ENCODE data around the gene GNA12.

The GNA12 gene, protein sequence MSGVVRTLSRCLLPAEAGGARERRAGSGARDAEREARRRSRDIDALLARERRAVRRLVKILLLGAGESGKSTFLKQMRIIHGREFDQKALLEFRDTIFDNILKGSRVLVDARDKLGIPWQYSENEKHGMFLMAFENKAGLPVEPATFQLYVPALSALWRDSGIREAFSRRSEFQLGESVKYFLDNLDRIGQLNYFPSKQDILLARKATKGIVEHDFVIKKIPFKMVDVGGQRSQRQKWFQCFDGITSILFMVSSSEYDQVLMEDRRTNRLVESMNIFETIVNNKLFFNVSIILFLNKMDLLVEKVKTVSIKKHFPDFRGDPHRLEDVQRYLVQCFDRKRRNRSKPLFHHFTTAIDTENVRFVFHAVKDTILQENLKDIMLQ

DNA sequence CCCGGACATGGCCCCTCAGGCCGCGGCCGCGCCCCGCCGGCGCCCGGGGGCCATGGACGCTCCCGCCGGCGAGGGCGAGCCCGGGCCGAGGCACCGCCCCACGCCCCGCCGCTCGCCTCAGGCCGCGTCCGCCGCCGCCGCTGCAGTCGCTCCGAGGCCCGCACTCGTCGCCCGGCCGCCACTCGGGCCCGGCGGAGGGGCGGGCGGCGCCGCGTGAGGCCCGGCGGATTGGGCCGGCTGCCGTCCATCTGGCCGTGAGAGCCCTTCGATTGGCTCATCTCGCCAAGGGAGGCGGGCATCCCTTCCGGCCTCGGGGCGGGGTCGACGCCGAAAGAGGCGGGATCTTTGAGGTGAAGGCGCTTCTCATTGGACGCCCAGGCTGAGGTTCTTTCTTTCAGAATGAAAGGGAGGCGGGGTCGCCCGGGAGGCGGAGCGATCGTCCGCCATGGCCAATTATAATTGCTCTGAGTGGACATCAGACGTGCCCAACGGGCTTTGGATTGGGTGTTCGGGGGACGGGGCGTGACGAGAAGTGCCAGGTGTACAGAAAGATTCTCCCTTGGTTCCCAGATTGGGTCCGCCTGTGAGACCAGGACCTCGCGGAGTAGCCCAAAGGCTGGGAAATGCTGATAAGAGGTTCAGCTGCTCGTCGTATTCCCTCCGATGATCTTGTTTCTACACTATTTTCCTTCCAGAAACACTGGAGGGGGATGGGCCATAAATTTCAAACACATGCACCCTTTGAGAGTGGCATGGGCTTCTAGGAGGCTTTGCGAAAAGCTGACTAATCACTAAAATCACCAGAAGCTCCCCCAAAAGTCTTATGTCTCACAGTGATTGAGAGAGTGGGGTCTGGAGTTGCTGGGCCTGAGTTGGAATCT lies at the start of gene GNA12:
Gene GNA12, minus strand, starts transcription at position 156 of the 881 bp plus-strand sequence. Its CDS starts 147 bp downstream, at position 9.
- FAIRE-seq, result peak; percentile 99

DNA sequence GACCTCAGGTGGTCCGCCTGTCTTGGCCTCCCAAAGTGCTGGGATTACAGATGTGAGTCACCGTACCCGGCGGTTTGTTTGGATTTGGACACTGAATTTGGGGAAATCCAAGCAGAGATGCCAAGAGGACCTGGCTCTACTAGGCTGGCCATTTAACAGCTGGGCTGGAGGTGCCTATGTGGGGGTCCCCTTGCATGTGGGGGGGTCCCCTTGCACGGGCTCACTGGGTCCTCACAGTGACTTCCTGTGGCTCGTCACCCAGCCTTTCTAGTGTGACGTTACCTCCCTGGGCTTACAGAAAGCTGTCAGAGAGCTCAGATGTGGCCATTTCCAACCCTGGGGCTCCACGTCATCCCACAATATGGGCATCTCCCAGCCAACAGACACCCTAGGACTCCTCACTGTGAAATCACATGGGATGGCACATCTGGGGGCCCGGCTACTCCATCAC lies 49.3 kb upstream of the GNA12 start:
- FAIRE-seq, result no peak

DNA sequence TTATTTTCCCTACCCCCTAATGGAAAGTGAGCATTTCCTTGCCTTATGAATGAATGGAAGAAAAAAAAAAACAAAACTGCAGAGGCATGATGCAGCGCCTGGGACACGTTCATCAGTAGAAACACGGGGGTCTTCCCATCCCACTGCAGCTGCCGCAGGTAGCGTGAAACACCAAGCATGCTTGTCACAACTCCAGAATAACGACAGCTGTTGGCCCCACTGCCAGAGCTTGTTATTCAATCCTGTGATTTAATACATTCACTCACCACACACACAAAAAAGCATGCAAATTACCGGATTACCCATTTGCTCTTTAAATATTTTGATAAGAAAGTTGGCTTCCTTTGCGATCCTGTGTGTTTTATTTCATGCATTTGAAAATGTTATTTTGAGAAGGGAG lies 48.4 kb upstream of the GNA12 start:
- no peak for FAIRE-seq

DNA sequence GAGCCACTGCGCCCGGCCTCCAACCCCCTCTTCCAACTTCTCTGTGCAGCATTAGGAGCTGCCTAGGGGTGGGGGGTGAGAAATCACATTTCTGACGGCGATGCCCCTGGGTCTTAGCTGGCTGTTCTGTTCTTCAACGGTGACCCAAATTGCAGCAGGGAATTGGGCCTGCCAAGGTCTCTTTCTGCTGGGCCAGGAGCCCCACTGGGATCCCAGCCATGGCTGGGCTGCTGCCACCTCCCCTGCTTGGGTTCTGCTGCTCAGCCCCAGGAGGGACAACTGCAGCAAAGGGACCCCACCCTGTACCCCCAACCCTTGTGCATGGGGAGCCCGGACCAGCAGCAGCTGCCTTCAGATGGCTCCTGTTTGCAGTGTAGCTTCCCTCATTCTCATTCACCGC lies 43.7 kb upstream of the GNA12 start:
- no peak for FAIRE-seq

DNA sequence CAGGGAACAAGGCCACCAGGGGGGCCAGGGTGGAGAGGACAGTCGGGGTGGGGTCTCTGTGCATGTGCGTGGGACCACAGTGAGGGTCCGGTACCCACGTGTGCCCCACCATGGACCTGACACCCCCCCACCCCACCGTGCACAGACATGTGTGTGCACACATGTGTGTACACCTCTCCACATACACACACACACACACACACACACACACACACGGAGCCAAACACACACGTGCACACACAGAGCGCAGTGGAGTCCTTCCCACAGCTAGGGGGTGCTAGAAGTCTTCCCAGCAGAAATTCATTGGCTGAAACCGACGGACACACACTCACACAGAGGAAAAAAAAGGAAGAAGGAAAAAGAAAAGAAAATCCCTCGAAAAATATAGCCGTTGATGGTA lies 42.8 kb upstream of the GNA12 start:
- peak; percentile 95 for FAIRE-seq

DNA sequence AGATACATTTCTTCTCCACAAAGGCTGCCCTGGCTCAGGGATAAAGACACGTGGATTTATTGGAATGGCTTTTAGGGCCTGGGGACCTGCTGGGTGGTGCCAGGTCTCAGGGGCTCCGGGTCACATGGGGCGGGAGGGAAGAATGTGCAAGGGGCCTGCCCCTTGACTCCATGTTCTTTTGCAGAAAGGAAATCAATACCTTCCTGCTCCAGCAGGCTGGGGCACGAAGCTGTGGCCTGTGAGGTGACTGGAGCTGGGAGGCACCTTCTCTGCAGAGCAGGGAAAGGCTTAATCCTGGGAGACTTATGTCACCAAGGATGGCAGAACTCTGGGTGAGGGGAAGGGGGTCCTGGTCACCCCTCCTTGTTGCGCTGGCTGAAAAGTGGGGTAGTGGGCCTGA lies 42.3 kb upstream of the GNA12 start:
- FAIRE-seq, result no peak

DNA sequence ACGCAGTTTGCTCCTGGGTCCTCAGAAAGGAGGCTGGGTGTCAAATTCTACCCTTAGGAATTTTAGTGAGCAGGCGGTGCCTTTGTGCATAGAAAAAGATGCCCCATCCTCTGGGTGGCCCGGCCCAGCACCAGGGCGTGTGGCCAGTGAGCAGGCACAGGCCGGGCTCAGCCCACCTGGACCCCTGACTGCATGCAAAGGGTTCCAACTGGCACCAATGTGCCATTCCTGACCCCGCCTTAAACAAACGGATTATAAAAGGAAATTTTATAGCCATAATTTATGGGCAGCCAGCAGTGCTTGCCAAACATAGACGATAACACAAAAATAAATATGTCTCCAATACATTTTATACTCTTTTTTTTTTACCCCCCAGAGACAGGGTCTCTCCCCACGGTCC lies 40.1 kb upstream of the GNA12 start:
- no peak for FAIRE-seq

DNA sequence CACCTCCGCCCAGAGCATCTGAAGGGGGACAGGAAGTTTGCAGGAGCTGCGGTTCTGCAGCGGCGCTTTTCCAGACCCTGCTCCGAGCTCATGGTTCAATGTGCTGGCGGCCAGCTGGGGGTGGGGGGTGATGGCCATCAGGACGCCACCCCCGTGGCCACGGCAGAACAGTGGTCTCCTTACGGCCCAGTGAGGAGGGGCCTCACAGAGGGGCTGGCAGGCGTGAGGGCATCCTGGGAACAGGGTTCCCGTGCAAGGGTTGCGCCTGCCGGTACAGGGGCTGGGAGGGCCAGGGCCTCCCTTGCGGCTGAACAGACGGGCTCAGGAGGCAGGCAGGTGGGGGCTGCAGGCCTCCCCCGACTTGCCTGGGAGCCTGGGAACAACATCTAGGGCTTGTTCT lies 39.0 kb upstream of the GNA12 start:
- no peak for FAIRE-seq

DNA sequence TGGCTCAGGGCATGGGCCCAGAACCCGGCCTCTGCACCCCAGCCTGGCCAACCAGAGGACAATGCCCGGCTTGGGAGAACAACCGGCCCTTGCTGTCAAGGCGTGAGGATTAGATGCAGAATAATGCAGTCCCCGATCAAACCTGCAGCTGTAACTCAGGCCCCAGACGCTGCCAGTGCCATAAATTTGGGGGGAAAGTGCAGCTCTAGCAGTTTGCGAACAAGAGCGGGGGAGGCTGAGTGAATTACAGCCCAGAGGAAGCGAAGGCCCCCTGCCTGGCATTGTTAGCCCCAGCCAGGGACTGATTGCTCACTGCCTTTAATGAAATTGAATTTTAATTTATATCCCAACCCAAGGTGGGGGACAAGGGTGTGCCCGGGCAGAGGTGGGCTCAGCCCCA lies 38.0 kb upstream of the GNA12 start:
- no peak for FAIRE-seq

DNA sequence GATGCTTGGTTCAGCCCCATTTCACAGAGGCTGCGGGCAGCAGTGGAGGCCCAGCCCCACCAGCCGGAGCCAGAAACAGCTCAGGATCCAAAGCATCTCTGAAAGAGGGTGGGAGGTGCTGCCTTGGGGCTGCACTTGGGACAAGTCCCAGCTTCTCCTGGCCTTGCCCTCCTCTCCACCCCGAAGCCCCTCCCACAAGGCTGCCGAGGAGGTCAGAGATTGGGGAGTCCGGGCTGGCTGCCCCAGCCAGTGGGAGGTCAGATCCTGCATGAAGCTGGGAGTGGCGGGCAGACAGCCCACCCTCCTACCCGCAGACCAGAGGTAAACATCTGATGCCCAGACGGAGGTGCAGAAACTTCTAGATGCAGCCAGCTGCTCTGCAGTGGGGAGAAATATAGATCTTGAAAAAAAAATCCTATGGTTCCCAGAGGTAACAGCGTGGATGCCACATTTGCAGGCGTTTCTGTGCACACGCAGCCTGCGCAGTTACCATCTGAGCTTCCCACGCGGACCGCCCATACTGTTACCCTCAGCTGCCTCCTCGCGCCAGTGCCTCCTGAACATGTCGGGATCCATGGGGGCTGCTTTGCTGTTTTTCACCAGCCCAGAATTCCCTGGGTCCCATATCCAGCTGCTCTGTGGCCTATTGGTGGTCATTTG lies 36.9 kb upstream of the GNA12 start:
- no peak for FAIRE-seq

DNA sequence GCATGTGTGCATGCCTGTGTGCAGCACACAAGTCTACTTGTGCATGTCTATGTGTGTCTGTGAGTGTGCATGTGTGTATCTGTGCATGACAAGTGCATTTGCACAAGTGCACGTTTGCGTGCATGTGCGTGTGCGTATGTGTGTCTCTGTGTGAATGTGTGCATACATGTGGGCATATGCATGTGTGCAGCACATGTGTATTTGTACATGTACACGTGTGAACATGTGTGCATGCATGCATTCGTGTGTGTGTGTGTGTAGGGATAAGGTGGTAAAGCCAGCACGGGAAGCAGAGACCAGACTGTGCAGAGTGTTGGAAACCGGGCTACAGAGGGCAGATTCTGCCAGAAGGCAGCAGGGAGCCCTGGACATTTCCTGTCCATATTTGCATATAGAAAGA lies 35.9 kb upstream of the GNA12 start:
- no peak for FAIRE-seq

DNA sequence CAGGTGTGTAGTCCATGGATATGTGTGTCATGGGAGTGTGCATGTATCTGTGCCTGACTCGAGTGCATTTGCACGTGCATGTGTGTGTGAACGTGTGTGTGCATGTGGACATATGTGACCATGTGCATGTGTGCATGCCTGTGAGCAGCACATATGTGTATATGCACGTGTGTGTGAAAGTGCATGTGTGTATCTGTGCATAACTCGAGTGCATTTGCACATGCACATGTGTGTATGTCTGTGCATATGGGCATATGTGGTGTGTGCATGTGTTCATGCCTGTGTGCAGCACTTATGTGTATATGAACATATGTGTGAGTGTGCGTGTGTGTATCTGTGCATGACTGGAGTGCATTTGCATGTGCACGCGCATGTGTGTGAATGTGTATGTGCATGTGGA lies 35.2 kb upstream of the GNA12 start:
- no peak for FAIRE-seq

DNA sequence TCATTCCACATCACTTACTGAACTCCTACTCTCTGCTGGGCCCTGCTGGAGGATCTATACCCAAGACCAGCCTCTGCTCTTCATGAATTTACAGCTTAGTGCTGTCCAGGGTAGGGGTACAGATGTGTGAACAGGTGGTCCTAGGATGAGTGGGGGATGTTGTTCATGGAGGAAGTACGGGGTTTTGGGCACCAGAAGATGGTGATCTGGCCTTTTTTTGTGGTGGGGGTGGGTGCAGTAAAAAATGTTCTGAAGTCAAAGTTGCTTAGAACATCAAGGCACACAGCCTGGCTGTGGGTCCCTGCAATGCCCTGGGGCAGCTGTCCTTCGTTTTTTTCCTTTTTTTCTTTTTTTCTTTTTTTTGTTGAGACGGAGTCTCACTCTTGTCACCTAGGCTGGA lies 34.2 kb upstream of the GNA12 start:
- no peak for FAIRE-seq

DNA sequence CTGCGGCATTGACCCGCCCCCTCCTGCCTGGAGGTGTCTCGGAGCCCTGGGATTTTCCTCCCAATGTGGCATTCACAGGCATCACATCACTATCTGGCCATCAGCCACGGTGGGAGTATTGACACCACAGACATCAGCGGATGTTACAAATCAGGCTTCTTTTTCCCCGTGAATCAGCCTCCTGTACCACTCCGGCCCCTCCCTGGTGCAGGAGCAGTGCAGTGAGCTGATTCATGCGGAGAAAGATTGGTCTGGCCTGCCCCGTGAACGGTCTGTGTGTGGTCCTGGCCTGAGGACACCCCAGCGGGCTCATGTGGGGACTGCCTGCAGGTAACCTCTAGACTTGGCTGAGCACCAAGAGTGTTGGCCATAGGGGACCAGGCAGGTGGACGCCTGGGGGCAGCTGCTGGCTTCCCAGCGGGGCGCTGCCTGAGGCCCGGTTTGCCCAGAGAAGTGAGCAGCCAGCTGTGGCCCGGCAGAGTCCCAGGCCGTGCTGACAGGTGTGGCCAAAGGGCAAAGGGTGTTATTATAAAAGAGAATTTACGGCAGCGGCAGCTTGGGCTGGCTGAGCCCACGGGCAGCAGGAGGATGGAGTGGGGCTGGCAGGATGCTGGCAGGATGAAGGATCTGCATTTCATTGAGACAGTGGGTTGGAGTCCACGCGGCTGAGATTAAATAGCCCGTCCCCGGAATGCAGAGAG lies 32.1 kb upstream of the GNA12 start:
- FAIRE-seq, result no peak

DNA sequence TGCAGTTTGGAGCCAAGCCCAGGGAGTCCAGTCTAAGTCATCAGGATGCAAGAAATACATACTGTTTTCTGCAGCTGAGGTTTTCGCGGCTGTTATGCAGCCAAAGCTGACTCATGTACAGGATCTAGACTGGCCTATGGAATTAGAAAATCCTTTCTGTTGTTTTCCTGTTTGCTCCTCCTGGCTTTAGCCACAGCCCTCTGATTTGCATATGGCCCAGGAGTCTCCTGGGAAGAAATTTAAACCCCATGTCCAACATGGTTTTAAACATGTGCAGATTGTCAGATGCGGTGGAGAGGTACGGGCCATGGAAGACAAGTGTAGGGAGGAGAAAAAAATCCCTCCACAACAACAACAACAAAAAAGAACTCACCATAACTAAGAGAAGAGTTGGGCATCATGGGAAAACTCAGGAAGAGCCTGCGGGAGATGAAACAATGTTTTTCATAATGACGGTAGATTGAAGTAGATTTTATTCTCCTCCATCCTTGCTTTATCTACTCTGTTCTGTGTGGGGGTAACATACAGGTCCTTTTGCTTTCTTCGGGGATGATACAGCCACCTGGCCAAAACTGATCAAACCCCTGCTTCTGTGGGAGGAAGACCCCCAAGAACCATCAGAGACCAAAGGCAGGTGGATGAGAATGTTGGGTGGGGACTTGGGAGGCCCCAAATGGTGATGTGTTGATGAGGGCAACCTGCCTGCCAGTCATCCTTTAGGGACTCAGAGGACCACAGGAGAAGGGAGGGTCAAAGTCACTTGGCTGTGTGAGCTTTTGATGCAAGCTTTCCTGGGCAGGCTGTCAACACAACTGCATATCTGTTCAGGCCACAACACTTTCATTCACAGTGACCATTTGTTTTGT lies 29.8 kb upstream of the GNA12 start:
- FAIRE-seq, result peak; percentile 59

DNA sequence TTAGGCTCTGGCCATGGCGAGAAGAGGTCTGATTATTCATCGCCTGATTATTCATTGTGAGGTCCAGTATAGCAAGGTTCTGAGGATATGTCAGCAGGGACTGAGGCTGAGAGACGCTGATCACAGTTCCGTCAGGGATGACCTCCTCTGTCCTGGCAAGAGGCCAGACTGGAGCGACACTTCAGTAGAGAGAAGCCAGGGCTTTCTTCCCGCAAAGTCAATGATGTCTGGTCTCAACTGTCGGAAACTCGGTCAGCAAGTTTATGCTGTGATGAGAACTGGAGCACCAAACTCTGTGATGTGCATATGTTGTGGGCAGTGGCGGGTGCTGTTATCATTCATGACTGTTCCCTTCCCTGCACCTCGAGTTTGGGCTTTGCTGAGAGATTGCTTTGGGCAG lies 29.0 kb upstream of the GNA12 start:
- no peak for FAIRE-seq

DNA sequence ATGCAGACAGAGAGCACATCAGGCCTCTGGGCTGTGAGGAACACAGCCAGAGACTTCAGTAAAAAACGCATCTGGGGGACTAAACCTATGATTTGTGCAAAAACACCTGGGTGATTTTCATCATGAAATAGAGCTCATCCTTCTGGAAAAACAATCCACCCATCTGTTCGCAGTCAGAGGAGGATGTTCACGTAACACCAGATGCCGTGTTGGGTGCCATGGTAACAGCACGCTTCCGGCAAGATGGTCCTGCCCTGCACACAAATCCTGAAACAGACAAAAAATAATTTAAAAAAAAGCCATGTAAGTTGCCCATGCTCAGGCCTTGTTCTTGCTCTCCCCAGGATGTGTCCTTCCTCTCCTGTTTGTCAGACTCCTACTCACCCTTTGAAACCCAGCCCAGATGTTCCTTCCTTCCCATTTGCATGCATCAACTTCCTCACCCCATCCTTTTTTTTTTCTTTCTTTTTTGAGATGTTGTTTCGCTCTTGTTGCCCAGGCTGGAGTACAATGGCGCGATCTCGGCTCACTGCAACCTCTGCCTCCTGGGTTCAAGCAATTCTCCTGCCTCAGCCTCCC lies 28.3 kb upstream of the GNA12 start:
- FAIRE-seq, result no peak

DNA sequence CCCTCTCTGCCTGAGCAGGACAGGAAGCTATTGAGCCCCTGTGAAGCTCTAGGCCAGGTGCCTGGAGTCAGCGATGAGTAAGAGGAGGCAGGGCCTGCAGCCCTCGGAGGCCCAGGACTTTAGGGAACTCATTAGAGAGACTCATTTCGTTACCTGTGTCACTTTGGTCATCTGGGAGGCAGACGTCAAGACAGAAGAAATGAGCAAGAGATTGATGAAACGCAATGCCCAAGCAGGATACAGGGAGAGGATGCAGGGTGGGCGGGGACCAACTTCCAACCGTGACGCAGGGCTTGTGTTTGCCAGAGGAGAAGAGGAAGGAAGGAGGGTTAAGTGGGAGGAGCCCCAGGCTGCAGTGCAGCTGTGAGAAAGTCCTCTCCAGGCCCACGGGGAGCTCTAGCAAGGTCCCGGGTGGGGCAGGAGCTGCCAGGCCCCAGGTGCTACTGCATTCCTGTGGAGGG lies 26.4 kb upstream of the GNA12 start:
- no peak for FAIRE-seq

DNA sequence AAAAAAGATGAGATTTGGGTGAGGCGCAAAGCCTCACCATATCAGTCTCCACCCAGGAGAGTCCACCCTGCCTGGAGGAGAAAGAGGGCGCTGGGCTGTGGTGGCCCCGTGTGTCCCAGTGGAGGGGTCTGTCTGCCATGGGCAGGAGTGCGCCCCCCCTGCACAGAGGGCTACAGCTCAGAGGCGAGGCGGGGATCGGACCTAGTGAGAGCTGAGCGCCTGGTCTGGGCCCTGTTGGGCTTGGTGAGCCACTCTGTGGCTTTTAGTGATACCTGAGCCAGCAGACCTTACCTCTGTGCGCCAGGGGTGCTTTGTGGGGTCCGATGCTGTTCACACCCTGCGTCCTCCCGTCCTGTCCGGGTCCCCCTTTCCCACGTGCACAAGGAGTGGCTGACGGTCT lies 25.9 kb upstream of the GNA12 start:
- FAIRE-seq, result no peak

DNA sequence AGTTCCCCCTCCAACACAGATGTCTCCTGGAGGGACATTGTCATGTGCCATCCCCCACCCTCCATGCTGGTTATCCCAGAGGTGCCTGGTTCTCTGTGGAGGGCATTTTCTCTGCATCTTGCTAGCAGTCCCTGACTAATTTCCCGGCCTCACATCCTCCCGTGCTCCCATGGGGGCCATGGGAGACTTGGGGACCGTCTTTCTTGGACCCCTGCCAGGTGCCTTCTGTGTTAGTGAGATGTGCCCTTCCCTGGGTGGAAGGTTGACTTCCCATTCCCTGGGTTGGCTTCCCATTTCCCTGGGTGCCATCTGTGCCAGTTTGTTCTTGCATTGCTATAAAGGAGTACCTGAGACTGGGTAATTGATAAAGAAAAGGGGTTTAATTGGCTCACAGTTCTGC lies 22.5 kb upstream of the GNA12 start:
- no peak for FAIRE-seq

DNA sequence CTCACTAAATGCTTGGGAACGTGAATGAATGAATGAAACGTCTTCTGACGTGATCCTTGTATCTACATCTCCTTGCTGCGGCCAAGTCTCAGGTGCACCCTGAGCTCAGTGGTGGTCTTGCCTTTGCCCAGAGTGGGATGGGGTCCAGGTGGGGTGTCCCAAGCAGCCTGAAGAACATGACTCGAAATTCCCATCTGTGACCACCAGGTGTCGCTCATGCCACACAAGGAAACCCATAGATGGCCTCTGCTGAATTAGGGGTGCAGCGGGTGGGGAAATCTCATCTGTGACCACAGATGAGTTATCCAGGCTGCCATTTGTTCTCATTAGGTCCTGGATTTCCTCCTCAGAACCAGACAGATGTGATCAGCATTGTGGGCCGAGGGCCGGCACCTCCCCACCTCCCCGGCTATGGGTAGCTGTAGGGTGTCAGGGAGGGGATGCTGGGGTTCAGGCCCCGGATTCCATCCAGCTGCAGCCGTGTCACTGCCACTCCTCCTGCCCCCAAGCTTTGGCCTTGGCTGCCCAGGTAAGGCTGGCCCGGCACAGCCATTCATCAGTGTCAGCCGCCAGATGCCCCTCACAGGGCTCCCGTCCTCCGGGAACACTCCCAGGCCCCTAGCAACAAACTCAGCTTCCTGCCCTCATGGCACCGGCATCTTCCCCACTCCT lies 21.0 kb upstream of the GNA12 start:
- FAIRE-seq, result no peak
